Kidney (tissue), 14 donors: ENCODE results near the gene ZNF487. TPM values are rescaled to one million over a fixed set of nuclear protein-coding genes. Genes with fewer than 3 reads are reported as not detected.
"Not testable (repeated sequence)": the region's sequence is repeated elsewhere in the genome, so short reads cannot be mapped to it uniquely, and the experiment has no call there.

ENCODE experiments used
- DNase-seq, 5 donors: peaks; one replicate each; pipeline ENCODE4 v3.0.0-alpha.2; 2013 to 2020
- FAIRE-seq: peaks from 2 replicates; lab custom pipeline; 2012; peaks lifted over from hg19 to GRCh38; lab: Jason Lieb, UNC
- H3K27ac ChIP-seq, 2 donors: one replicate each; pipeline ENCODE4 v1.7.0; 2013; ENCODE audit warnings: low read depth in 2 of 2, low read length in 2 of 2, inconsistent platforms in 1 of 2
- H3K27me3 ChIP-seq: one replicate; pipeline ENCODE4 v1.7.1; 2013; ENCODE audit warnings: low read length, inconsistent platforms; ENCODE audit not compliant: control insufficient read depth, insufficient read depth
- H3K36me3 ChIP-seq, 3 donors: one replicate each; pipeline versions ENCODE4 v1.7.0 to v1.7.1; 2013; ENCODE audit warnings: low read length in 3 of 3, control low read depth in 1 of 3, inconsistent platforms in 1 of 3; ENCODE audit not compliant: insufficient read depth in 3 of 3, control insufficient read depth in 2 of 3
- H3K4me1 ChIP-seq, 3 donors: one replicate each; pipeline versions ENCODE4 v1.7.0 to v1.7.1; 2013; ENCODE audit warnings: low read length in 3 of 3, inconsistent platforms in 1 of 3, low read depth in 1 of 3; ENCODE audit not compliant: control insufficient read depth in 2 of 3, insufficient read depth in 2 of 3
- H3K4me3 ChIP-seq, 3 donors: one replicate each; pipeline versions ENCODE4 v1.7.0 to v1.8.1; 2013; ENCODE audit warnings: low read length in 3 of 3, control low read depth in 1 of 3, inconsistent platforms in 1 of 3
- H3K9ac ChIP-seq, 3 donors: one replicate each; pipeline versions ENCODE4 v1.7.0 to v1.7.1; 2013; ENCODE audit warnings: low read length in 3 of 3, control low read depth in 1 of 3, inconsistent platforms in 1 of 3
- H3K9me3 ChIP-seq, 3 donors: one replicate each; pipeline versions ENCODE4 v1.7.0 to v1.7.1; 2013; ENCODE audit warnings: low read length in 3 of 3, control low read depth in 1 of 3, inconsistent platforms in 1 of 3; ENCODE audit not compliant: control insufficient read depth in 2 of 3, insufficient read depth in 1 of 3
- CTCF ChIP-seq: IDR thresholded peaks from 3 replicates; pipeline ENCODE4 v1.5.1; 2012; ENCODE audit warnings: mild to moderate bottlenecking, moderate library complexity, borderline replicate concordance; ENCODE audit not compliant: insufficient read depth; ENCODE audit errors: extremely low read depth
- intact Hi-C: fragments of 100-400 bp; cut with DNase I; formaldehyde crosslinking; loops from one replicate; pipeline ENCODE4 v1.11.1; 2022
- polyA plus RNA-seq: library from polyadenylated mRNA; stranded (reverse); fragments of 350-450 nt; fragmentation: Illumina TruSeq; extraction: RNeasy Lipid Tissue Mini Kit (QIAGEN cat#74804); gene quantifications from one replicate; pipeline ENCODE4 v1.2.3, GENCODE V29; 2014; ENCODE audit warnings: low read depth, low replicate concordance; ENCODE audit not compliant: insufficient read depth
- total RNA-seq: library from RNA; stranded (reverse); fragmentation: NEBNext Ultra II Directional; extraction: Animal tissue kit (Norgen Biotek cat#: 25700); gene quantifications from one replicate; pipeline ENCODE4 v1.2.1, GENCODE V29; 2021
- donor health status: control.
- donor health status: control.
- donor health status: control.
- donor health status: control.
- donor health status: control.
- donor health status: DM: yes; HTN: yes; CAD: no.
- donor health status: Normal renal cell carcinoma (clear cell type).

ZNF487 gene
- total and polyA plus RNA-seq, 2 donors from 2014 or later: 7.1 to 9.7 TPM

GRCh38 chr10:43390333-43390732, 46.6 kb upstream of the ZNF487 start:
- intact Hi-C loops: no loop called here
- H3K36me3 ChIP-seq: peaks cover 11 to 75% (median 50%) of the 10 kb centered on the region in 3 donors
- H3K4me1 ChIP-seq: peaks cover 0 to 11% (median 5%) of the 10 kb centered on the region in 3 donors
- DNase-seq: no peak
- no peaks in the 10 kb centered on the region for H3K27me3 ChIP-seq
- FAIRE-seq: no peak
- no peak for TF ChIP-seq CTCF
- no peak overlapping the region for H3K9ac ChIP-seq
- no peaks in the 10 kb centered on the region for H3K9me3 ChIP-seq
- peak overlapping the region in 1 of 2 donors; percentile 26 for H3K27ac ChIP-seq
- H3K4me3 ChIP-seq: no peak overlapping the region

GRCh38 chr10:43390759-43391158, 46.2 kb upstream of the ZNF487 start:
- H3K9ac ChIP-seq: no peak overlapping the region
- H3K9me3 ChIP-seq: no peaks in the 10 kb centered on the region
- DNase-seq (peak in 4 of 5 donors; percentile 22 to 69 (median 28)), FAIRE-seq (no peak)
- no peak overlapping the region for H3K4me3 ChIP-seq
- no peak overlapping the region for H3K27ac ChIP-seq
- intact Hi-C loops: no loop called here
- peaks cover 0 to 15% (median 5%) of the 10 kb centered on the region in 3 donors for H3K4me1 ChIP-seq
- peaks cover 11 to 71% (median 50%) of the 10 kb centered on the region in 3 donors for H3K36me3 ChIP-seq
- TF ChIP-seq CTCF: peak; percentile 32
- no peaks in the 10 kb centered on the region for H3K27me3 ChIP-seq

GRCh38 chr10:43391496-43391895, 45.4 kb upstream of the ZNF487 start:
- H3K4me3 ChIP-seq: no peak overlapping the region
- H3K27ac ChIP-seq: no peak overlapping the region
- H3K9ac ChIP-seq: no peak overlapping the region
- no peaks in the 10 kb centered on the region for H3K9me3 ChIP-seq
- FAIRE-seq: no peak
- TF ChIP-seq CTCF: no peak
- peak in 1 of 5 donors; percentile 27 for DNase-seq
- peaks cover 0 to 15% (median 5%) of the 10 kb centered on the region in 3 donors for H3K4me1 ChIP-seq
- H3K36me3 ChIP-seq: peaks cover 11 to 66% (median 50%) of the 10 kb centered on the region in 3 donors
- H3K27me3 ChIP-seq: no peaks in the 10 kb centered on the region
- intact Hi-C loops: no loop called here

- no peak overlapping the region for H3K4me3 ChIP-seq
- no peaks in the 10 kb centered on the region for H3K27me3 ChIP-seq
- peaks cover 4 to 54% (median 38%) of the 10 kb centered on the region in 3 donors for H3K36me3 ChIP-seq
- DNase-seq: peak in 1 of 5 donors; percentile 6
- peaks cover 0 to 16% (median 5%) of the 10 kb centered on the region in 3 donors for H3K4me1 ChIP-seq
- no peaks in the 10 kb centered on the region for H3K9me3 ChIP-seq
- TF ChIP-seq CTCF: no peak
- FAIRE-seq: no peak
- no peak overlapping the region for H3K27ac ChIP-seq
- no peak overlapping the region for H3K9ac ChIP-seq
- intact Hi-C loops: no loop called here
Observed at GRCh38 chr10:43392748-43393147, 44.2 kb upstream of the ZNF487 start.

GRCh38 chr10:43393186-43393585, 43.7 kb upstream of the ZNF487 start:
- H3K4me1 ChIP-seq: peaks cover 0 to 20% (median 5%) of the 10 kb centered on the region in 3 donors
- H3K4me3 ChIP-seq, H3K27ac ChIP-seq, DNase-seq, H3K9ac ChIP-seq, intact Hi-C loops, H3K27me3 ChIP-seq, H3K9me3 ChIP-seq, FAIRE-seq: not testable (repeated sequence)
- peaks cover 4 to 49% (median 34%) of the 10 kb centered on the region in 3 donors for H3K36me3 ChIP-seq
